Head of caudate nucleus (tissue), 42 donors: ENCODE measurements around the gene MYO1G.

ENCODE experiments used
- DNase-seq, 42 donors: peaks; one replicate each; pipeline versions ENCODE4 v3.0.0 to v3.0.0-alpha.2; 2020 to 2021; ENCODE audit warnings: mixed read lengths in 7 of 42
- intact Hi-C: fragments of 100-400 bp; cut with DNase I; formaldehyde crosslinking; loops from one replicate; pipeline ENCODE4 v1.15.0; 2022

MYO1G gene

GRCh38 chr7:44917465-44917864 is 61.4 kb downstream of the MYO1G start:
- no peak for DNase-seq
- intact Hi-C loops: no loop called here

- intact Hi-C loops: no loop called here
- peak in 8 of 42 donors; percentile 9 to 48 (median 26) for DNase-seq
Measured at GRCh38 chr7:44914992-44915607, 63.7 kb downstream of the MYO1G start.

GRCh38 chr7:44912775-44913347 is 66.0 kb downstream of the MYO1G start:
- intact Hi-C loops: no loop called here
- DNase-seq: peak in 1 of 42 donors; percentile 2
